ENCODE results near the gene ADK.

DNA sequence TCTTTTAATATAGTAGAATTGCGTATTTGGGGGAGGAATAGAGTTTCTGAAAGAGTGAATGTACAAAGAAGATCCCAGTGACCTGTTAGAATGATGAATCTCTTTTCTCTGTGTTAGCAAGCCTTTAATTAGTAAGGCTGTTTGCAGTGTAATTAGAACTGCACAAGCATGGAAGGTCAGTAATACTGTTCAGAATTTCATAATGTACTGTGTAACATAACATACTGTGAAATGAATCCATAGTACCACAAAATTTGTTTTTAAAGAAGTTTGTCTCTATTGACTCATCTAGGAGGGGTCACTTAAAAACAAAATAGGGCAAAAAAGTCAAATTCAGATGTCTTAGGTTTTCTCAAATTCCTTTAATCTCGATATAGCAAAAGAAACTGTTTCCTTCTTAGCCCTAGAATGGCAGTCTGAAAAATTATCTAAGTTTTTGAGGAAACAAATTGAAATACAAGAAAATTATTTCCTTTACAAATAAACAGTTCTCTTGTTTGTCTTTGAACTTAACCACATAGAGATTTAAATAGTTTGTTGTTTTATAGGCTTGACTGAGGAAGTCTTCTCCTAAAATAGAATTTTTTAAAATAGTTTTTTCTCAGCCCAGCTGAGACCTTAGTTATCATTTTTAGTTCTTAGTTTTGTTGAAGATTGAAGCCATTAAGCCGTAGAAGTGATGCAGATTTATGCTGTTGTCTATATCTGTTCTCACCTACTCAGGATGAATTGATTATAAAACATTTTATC is 12.5 kb downstream of the ADK start:
- TF ChIP-seq, protein P1, sequence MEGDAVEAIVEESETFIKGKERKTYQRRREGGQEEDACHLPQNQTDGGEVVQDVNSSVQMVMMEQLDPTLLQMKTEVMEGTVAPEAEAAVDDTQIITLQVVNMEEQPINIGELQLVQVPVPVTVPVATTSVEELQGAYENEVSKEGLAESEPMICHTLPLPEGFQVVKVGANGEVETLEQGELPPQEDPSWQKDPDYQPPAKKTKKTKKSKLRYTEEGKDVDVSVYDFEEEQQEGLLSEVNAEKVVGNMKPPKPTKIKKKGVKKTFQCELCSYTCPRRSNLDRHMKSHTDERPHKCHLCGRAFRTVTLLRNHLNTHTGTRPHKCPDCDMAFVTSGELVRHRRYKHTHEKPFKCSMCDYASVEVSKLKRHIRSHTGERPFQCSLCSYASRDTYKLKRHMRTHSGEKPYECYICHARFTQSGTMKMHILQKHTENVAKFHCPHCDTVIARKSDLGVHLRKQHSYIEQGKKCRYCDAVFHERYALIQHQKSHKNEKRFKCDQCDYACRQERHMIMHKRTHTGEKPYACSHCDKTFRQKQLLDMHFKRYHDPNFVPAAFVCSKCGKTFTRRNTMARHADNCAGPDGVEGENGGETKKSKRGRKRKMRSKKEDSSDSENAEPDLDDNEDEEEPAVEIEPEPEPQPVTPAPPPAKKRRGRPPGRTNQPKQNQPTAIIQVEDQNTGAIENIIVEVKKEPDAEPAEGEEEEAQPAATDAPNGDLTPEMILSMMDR (IDR thresholded peaks at IDR 0.05; ENCODE audit: low read depth, low read length), result no peak
- TF ChIP-seq EZH2phosphoT487 (IDR thresholded peaks at IDR 0.05; ENCODE audit: low read depth), result no peak

All from OCI-LY3 (cell line).